A673 (cell line): ENCODE results near the gene PRC1.
"Not testable (repeated sequence)": the region's sequence is repeated elsewhere in the genome, so short reads cannot be mapped to it uniquely, and the experiment has no call there.

Experiments used
- EZH2 ChIP-seq: fragments of 200-600 bp; sonication (generic); IDR thresholded peaks from 2 replicates; pipeline ENCODE4 v1.6.1; 2017; ENCODE audit warnings: borderline replicate concordance, low read depth, mild to moderate bottlenecking, mixed read lengths, antibody characterized with exemption, low read length; ENCODE audit not compliant: poor library complexity, severe bottlenecking
- TF ChIP-seq, protein P1 (sequence below): fragments of 300-800, 200-600 bp; sonication (generic); conservative IDR thresholded peaks from 2 replicates; pipeline ENCODE4 v1.5.1; 2017; ENCODE audit warnings: low read depth, mild to moderate bottlenecking, antibody characterized with exemption, low read length, moderate library complexity, mixed read lengths

DNA sequence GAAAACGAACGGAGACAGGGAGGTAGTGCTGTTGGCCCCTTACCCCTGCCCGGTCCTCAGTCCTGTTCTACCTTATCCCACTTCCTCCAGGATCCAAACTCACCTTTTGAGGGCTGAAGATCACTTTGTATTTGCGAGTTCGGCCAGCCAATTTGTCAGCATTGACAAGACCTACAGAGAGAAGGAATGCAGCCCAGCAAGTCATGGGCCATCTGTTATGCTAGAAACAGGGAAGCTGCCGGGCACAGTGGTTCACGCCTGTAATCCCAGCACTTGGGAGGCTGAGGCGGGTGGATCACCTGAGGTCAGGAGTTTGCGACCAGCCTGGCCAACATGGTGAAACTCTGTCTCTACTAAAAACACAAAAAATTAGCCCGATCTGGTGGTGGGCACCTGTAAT lies 19.4 kb upstream of the PRC1 start:
- TF ChIP-seq, protein P1, sequence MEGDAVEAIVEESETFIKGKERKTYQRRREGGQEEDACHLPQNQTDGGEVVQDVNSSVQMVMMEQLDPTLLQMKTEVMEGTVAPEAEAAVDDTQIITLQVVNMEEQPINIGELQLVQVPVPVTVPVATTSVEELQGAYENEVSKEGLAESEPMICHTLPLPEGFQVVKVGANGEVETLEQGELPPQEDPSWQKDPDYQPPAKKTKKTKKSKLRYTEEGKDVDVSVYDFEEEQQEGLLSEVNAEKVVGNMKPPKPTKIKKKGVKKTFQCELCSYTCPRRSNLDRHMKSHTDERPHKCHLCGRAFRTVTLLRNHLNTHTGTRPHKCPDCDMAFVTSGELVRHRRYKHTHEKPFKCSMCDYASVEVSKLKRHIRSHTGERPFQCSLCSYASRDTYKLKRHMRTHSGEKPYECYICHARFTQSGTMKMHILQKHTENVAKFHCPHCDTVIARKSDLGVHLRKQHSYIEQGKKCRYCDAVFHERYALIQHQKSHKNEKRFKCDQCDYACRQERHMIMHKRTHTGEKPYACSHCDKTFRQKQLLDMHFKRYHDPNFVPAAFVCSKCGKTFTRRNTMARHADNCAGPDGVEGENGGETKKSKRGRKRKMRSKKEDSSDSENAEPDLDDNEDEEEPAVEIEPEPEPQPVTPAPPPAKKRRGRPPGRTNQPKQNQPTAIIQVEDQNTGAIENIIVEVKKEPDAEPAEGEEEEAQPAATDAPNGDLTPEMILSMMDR = not testable (repeated sequence)
- TF ChIP-seq EZH2 = not testable (repeated sequence)
